Measurements from ENCODE around the gene HDAC11. TPM values are rescaled to one million over a fixed set of nuclear protein-coding genes. Genes with fewer than 3 reads are reported as not detected.

The HDAC11 gene
- total and polyA plus RNA-seq, 2 donors (not counting 1 experiment from before 2014, with no cell fraction given): 5.2 to 23.1 TPM

GRCh38 chr3:13491206-13491974 is 11.3 kb downstream of the HDAC11 start:
- Histone ChIP-seq H2AFZ (ENCODE audit: low read length) (no peak overlapping the region), H3K27ac (ENCODE audit: insufficient read depth, low read length) (no peak overlapping the region), H3K4me3 (replicated peaks in 1 of 4; ENCODE audit: control extremely low read depth in 1 of 4, insufficient read depth in 1 of 4, low read depth in 3 of 4, low read length in 4 of 4) (no peak overlapping the region), H3K9me3 (ENCODE audit: control insufficient read depth, insufficient read depth, low read depth, low read length) (no peaks in the 10 kb centered on the region), H3K9ac (ENCODE audit: insufficient read depth, low read length) (no peak overlapping the region), H3K36me3 (ENCODE audit: control insufficient read depth, insufficient read depth, low read length) (no peaks in the 10 kb centered on the region), H4K20me1 (ENCODE audit: control insufficient read depth, extremely low read depth, insufficient read depth, low read length) (no peaks in the 10 kb centered on the region), H3K4me2 (ENCODE audit: extremely low read depth, insufficient read depth, low read length) (no peak overlapping the region), H3K4me1 (ENCODE audit: control insufficient read depth, extremely low read depth, insufficient read depth, low read length) (no peaks in the 10 kb centered on the region), H3K79me2 (ENCODE audit: control insufficient read depth, insufficient read depth, low read length) (no peaks in the 10 kb centered on the region), H3K27me3 (ENCODE audit: control insufficient read depth, insufficient read depth, low read length) (no peaks in the 10 kb centered on the region)
- no peak for TF ChIP-seq CTCF (conservative IDR thresholded peaks at IDR 0.05 in 1 of 2, IDR thresholded peaks at IDR 0.05 in 1 of 2; ENCODE audit: low read depth in 1 of 2, low read length in 2 of 2)
- TF ChIP-seq EZH2 (IDR thresholded peaks at IDR 0.05; ENCODE audit: low read length, missing control alignments): no peak
- DNase-seq (ENCODE audit: low read depth in 2 of 2): no peak

GRCh38 chr3:13492048-13492447 is 11.9 kb downstream of the HDAC11 start:
- no peak overlapping the region for H3K27ac ChIP-seq (ENCODE audit: insufficient read depth, low read length)
- no peaks in the 10 kb centered on the region for H4K20me1 ChIP-seq (ENCODE audit: control insufficient read depth, extremely low read depth, insufficient read depth, low read length)
- no peak for DNase-seq (ENCODE audit: low read depth in 2 of 2)
- H3K27me3 ChIP-seq (ENCODE audit: control insufficient read depth, insufficient read depth, low read length): no peaks in the 10 kb centered on the region
- H3K9me3 ChIP-seq (ENCODE audit: control insufficient read depth, insufficient read depth, low read depth, low read length): no peaks in the 10 kb centered on the region
- no peaks in the 10 kb centered on the region for H3K79me2 ChIP-seq (ENCODE audit: control insufficient read depth, insufficient read depth, low read length)
- no peaks in the 10 kb centered on the region for H3K4me1 ChIP-seq (ENCODE audit: control insufficient read depth, extremely low read depth, insufficient read depth, low read length)
- no peak overlapping the region for H3K4me2 ChIP-seq (ENCODE audit: extremely low read depth, insufficient read depth, low read length)
- no peak overlapping the region for H3K9ac ChIP-seq (ENCODE audit: insufficient read depth, low read length)
- TF ChIP-seq CTCF (conservative IDR thresholded peaks at IDR 0.05 in 1 of 2, IDR thresholded peaks at IDR 0.05 in 1 of 2; ENCODE audit: low read depth in 1 of 2, low read length in 2 of 2) (no peak), EZH2 (IDR thresholded peaks at IDR 0.05; ENCODE audit: low read length, missing control alignments) (no peak)
- no peak overlapping the region for H3K4me3 ChIP-seq (replicated peaks in 1 of 4; ENCODE audit: control extremely low read depth in 1 of 4, insufficient read depth in 1 of 4, low read depth in 3 of 4, low read length in 4 of 4)
- H2AFZ ChIP-seq (ENCODE audit: low read length): no peak overlapping the region
- H3K36me3 ChIP-seq (ENCODE audit: control insufficient read depth, insufficient read depth, low read length): no peaks in the 10 kb centered on the region

DNA sequence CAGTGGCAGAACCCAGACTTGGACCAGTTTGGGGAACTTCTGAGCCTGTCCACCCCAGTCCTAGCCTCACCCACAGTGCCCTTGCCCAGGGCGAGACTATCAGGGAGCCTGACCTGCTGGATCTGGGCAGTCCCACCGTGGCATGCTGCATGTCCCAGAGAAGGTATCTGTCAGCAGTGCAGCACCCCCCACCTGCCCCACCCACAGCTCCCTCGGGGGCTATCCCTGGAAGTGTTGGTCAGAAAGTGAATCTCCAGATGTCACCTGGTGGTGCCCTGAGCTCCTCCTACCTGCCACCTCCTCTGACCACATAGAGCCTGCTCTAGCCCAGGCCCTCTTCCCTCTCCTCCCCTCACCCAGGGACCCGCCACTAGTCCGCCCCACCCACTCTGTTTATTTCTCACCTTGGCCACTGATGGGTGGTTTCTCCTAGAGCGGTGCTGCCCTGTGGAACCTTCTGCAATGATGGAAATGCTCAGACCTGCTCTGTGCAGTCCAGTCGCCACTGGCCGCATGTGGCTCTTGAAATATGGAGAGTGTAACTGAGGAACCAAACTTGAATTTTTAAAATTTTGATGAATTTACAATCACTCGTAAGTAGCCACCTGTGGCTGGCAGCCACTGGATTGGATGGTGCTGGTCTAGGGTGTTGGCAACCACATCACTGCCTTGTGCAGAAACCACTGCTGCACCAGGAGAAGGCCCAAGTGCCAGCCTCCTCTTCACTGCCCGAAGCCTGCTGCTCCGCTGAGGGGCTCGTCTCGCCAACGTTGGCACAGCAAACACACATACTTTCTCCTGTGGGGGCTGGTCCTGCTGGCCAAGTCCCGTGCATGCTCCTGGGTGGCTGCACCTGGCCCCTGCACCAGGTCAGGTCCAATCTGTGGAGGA is 13.1 kb downstream of the HDAC11 start:
- Histone ChIP-seq H3K36me3 (ENCODE audit: control insufficient read depth, insufficient read depth, low read length) (no peaks in the 10 kb centered on the region), H2AFZ (ENCODE audit: low read length) (no peak overlapping the region), H3K79me2 (ENCODE audit: control insufficient read depth, insufficient read depth, low read length) (no peaks in the 10 kb centered on the region), H3K4me2 (ENCODE audit: extremely low read depth, insufficient read depth, low read length) (no peak overlapping the region), H3K27me3 (ENCODE audit: control insufficient read depth, insufficient read depth, low read length) (no peaks in the 10 kb centered on the region), H3K4me1 (ENCODE audit: control insufficient read depth, extremely low read depth, insufficient read depth, low read length) (no peaks in the 10 kb centered on the region), H3K9me3 (ENCODE audit: control insufficient read depth, insufficient read depth, low read depth, low read length) (no peaks in the 10 kb centered on the region), H3K27ac (ENCODE audit: insufficient read depth, low read length) (no peak overlapping the region), H3K4me3 (replicated peaks in 1 of 4; ENCODE audit: control extremely low read depth in 1 of 4, insufficient read depth in 1 of 4, low read depth in 3 of 4, low read length in 4 of 4) (no peak overlapping the region), H3K9ac (ENCODE audit: insufficient read depth, low read length) (no peak overlapping the region), H4K20me1 (ENCODE audit: control insufficient read depth, extremely low read depth, insufficient read depth, low read length) (no peaks in the 10 kb centered on the region)
- DNase-seq (ENCODE audit: low read depth in 2 of 2): no peak
- TF ChIP-seq CTCF (conservative IDR thresholded peaks at IDR 0.05 in 1 of 2, IDR thresholded peaks at IDR 0.05 in 1 of 2; ENCODE audit: low read depth in 1 of 2, low read length in 2 of 2) (no peak), EZH2 (IDR thresholded peaks at IDR 0.05; ENCODE audit: low read length, missing control alignments) (no peak)

Data from fibroblast of lung (primary cell).